ENCODE results near the gene PDLIM4.

The PDLIM4 gene

DNA sequence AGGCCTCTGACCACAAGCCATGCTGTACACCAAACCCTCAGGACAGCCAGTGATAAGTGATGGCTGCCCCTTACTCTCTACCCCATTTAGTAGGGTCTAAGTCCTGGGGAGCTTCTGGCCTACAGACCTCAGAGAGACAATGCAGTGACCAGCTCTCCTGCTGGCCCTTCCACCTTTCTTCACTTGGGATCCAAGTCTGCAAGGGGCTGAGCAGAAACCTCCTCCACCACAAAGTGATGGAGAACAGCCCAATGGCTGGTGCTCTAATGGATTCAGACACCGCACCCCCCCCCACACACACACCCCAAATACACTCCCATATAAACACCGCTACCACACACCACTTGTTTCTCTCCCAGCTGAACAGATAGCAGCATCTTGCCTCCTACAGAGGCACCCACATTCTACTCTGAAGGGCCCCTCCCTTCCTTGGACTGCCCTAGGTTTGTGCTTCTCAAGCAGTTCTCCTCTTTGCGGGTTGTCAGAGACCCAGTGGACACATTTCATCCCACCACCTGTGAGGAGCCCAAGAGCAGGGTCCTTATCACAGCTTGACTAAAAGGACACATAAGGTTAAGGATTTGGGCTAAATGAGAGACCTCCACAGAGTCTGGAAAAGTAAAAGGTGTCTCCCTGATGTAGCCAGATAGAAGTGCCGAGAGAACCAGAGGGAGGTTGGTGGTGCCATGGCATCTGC lies 1.3 kb upstream of the PDLIM4 start:
- FAIRE-seq, result no peak
- TF ChIP-seq POLR2A (IDR thresholded peaks at IDR 0.05; ENCODE audit: low read depth, low read length) (no peak), TAF1 (IDR thresholded peaks at IDR 0.05; ENCODE audit: borderline replicate concordance, low read depth, low read length) (no peak), POLR2AphosphoS5 (IDR thresholded peaks at IDR 0.05; ENCODE audit: low read depth, low read length) (no peak)
- no peak for DNase-seq (ENCODE audit: insufficient read length)

GRCh38 chr5:132256783-132257130 lies 739 bp upstream of the PDLIM4 start:
- FAIRE-seq, result no peak
- TF ChIP-seq POLR2A (IDR thresholded peaks at IDR 0.05; ENCODE audit: low read depth, low read length) (no peak), POLR2AphosphoS5 (IDR thresholded peaks at IDR 0.05; ENCODE audit: low read depth, low read length) (no peak), TAF1 (IDR thresholded peaks at IDR 0.05; ENCODE audit: borderline replicate concordance, low read depth, low read length) (no peak)
- no peak for DNase-seq (ENCODE audit: insufficient read length)

DNA sequence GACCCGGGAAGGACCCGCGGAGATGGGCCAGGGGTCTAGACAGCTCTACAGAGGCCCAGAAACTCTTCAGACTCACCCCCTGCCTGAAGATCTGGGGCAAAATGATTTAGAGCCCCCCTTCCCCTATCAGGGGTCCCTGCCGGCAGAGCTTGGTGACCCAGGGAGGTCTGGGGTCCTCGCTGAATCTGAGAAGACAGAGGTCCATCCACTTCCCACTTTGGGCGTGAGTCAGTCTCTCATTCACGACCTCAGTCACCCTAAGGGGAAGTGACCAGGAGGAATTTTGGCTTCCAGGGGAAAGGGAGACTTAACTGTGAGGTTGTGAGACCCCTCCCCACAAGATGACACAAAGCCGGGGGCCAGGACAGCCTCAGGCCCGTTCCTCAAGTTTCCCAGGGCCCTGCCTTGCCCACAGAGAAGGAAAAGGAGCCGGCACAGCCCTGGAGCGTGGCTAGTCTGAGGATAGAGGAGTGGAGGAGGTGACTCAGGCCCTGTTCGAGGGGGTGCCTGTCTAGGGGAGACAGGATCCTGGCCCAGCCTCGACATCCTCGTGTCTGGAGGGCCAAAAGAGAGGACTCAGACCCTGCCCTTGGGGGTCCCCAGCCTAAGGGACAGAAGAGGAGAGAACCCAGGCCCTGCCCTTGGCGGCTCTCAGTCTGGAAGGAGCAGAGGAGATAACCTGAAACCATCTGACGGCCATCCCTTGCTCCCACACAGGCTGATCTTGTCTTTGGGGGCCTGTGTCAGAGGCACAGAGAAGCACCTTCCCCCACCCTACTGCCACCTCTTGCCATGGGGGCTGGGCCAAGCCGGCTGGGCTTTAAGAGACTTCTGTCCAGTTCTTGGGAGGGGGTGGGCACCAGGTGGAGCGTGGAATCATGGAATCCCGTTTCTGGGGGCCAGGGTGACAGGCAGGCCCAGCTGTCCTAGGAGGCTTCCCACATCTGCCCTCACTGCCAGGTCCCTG lies 889 bp downstream of the PDLIM4 start:
- DNase-seq (ENCODE audit: insufficient read length) (no peak), FAIRE-seq (no peak)
- no peak for TF ChIP-seq POLR2AphosphoS5 (IDR thresholded peaks at IDR 0.05; ENCODE audit: low read depth, low read length)
- TF ChIP-seq TAF1 (IDR thresholded peaks at IDR 0.05; ENCODE audit: borderline replicate concordance, low read depth, low read length), result no peak
- TF ChIP-seq POLR2A (IDR thresholded peaks at IDR 0.05; ENCODE audit: low read depth, low read length), result no peak

DNA sequence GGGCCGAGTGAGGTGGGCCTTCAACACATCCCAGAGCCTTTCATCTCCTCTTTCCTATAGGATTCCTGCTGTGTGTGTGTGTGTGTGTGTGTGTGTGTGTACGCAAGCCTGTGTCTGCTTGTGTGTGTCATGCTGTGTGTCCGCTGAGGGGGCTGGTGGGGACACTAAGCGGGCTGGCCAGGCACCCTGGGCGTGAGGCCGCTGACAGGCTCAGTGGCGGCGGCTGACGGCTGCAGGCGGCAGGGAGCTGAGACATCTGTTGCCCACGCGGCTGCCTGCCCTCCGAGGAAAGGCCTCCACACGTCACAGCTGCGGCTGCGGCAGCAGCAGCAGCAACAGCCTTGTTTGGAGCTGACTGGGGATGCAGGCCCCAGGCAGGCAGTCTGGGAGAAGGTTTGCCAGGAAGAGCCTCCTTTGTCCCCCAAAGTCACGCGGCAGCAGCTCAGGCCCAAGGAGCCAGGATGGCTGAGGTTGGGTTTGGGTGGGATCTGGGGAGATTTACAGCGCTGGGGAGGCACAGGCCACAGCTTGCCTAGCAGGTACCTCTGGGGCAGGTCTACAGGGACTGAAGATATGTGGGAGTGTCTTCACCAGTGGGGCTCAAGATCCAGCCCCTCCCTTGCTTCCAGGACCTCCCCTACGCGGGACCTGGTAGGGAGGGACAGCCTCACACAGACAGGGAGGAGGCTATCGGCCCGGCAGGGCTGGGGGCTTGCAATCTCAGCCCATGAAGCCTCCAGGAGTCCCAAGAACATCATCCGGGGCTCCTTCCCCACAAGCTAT lies 1.8 kb downstream of the PDLIM4 start:
- no peak for TF ChIP-seq POLR2A (IDR thresholded peaks at IDR 0.05; ENCODE audit: low read depth, low read length)
- no peak for TF ChIP-seq POLR2AphosphoS5 (IDR thresholded peaks at IDR 0.05; ENCODE audit: low read depth, low read length)
- TF ChIP-seq TAF1 (IDR thresholded peaks at IDR 0.05; ENCODE audit: borderline replicate concordance, low read depth, low read length), result no peak
- no peak for DNase-seq (ENCODE audit: insufficient read length)
- FAIRE-seq, result peak; percentile 63

DNA sequence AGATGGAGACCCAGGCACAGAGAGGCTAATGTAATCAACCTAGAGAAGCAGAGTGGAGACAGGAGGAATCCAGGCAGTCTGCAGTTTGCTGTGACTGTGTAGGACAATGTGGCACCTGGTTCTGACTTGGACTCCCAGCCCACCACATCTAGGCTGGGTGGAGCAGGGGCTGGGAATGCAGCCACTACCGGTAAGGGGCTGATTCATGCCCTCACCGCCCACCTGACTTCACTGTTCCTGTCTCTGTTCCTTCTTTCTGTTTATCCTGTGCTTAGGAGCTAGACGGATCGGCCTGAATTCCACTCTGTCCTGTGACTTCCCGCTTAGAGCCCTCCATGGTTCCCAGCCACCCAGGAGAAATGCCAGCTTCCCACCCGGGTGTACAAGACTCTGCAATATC lies 2.6 kb downstream of the PDLIM4 start:
- DNase-seq (ENCODE audit: insufficient read length) (no peak), FAIRE-seq (no peak)
- no peak for TF ChIP-seq POLR2A (IDR thresholded peaks at IDR 0.05; ENCODE audit: low read depth, low read length)
- TF ChIP-seq TAF1 (IDR thresholded peaks at IDR 0.05; ENCODE audit: borderline replicate concordance, low read depth, low read length), result no peak
- no peak for TF ChIP-seq POLR2AphosphoS5 (IDR thresholded peaks at IDR 0.05; ENCODE audit: low read depth, low read length)

- no peak for DNase-seq (ENCODE audit: insufficient read length)
- FAIRE-seq, result peak; percentile 24
- TF ChIP-seq TAF1 (IDR thresholded peaks at IDR 0.05; ENCODE audit: borderline replicate concordance, low read depth, low read length) (no peak), POLR2A (IDR thresholded peaks at IDR 0.05; ENCODE audit: low read depth, low read length) (no peak), POLR2AphosphoS5 (IDR thresholded peaks at IDR 0.05; ENCODE audit: low read depth, low read length) (no peak)
Measured at GRCh38 chr5:132260714-132261551, 3.4 kb downstream of the PDLIM4 start.

- FAIRE-seq, result no peak
- no peak for DNase-seq (ENCODE audit: insufficient read length)
- TF ChIP-seq POLR2A (IDR thresholded peaks at IDR 0.05; ENCODE audit: low read depth, low read length) (no peak), POLR2AphosphoS5 (IDR thresholded peaks at IDR 0.05; ENCODE audit: low read depth, low read length) (no peak), TAF1 (IDR thresholded peaks at IDR 0.05; ENCODE audit: borderline replicate concordance, low read depth, low read length) (no peak)
Measured at GRCh38 chr5:132261881-132262845, 4.7 kb downstream of the PDLIM4 start.

GRCh38 chr5:132262882-132263547 lies 5.5 kb downstream of the PDLIM4 start:
- TF ChIP-seq POLR2AphosphoS5 (IDR thresholded peaks at IDR 0.05; ENCODE audit: low read depth, low read length) (no peak), TAF1 (IDR thresholded peaks at IDR 0.05; ENCODE audit: borderline replicate concordance, low read depth, low read length) (no peak), POLR2A (IDR thresholded peaks at IDR 0.05; ENCODE audit: low read depth, low read length) (no peak)
- FAIRE-seq (no peak), DNase-seq (ENCODE audit: insufficient read length) (no peak)

GRCh38 chr5:132263548-132264261 lies 6.2 kb downstream of the PDLIM4 start:
- TF ChIP-seq POLR2AphosphoS5 (IDR thresholded peaks at IDR 0.05; ENCODE audit: low read depth, low read length), result no peak
- TF ChIP-seq POLR2A (IDR thresholded peaks at IDR 0.05; ENCODE audit: low read depth, low read length), result no peak
- TF ChIP-seq TAF1 (IDR thresholded peaks at IDR 0.05; ENCODE audit: borderline replicate concordance, low read depth, low read length), result no peak
- FAIRE-seq (no peak), DNase-seq (ENCODE audit: insufficient read length) (no peak)

Data from GM12892 (cell line).